HEK293 (cell line): ENCODE results near the gene NSL1.
A peak's percentile ranks its signal among the peaks of the same experiment; 100 is the strongest.

Experiments
- CTCF ChIA-PET: fragments of 350-600 bp; formaldehyde crosslinking; extraction: SDS; loops from one replicate; lab custom pipeline; 2021; ENCODE audit warnings: antibody characterized with exemption; lab: Yijun Ruan, JAX
- POLR2A ChIA-PET: fragments of 300-600 bp; formaldehyde crosslinking; extraction: SDS; loops from one replicate; lab custom pipeline; 2020; ENCODE audit warnings: antibody characterized with exemption, inconsistent platforms; lab: Yijun Ruan, JAX
- H3K27ac ChIP-seq: fragments of 200-500 bp; sonication (Bioruptor generic); 2 replicates; pipeline ENCODE4 v1.5.1; 2014; ENCODE audit warnings: low read depth, low read length, control low read depth, inconsistent platforms; ENCODE audit errors: extremely low read depth
- H3K36me3 ChIP-seq, 2 experiments: fragments of 200-500 bp in 1 of 2; sonication (Bioruptor generic) in 1 of 2; 1 replicate in 1 of 2; 2 replicates in 1 of 2; pipeline ENCODE4 v1.5.1; 2014 to 2017; ENCODE audit warnings: inconsistent platforms in 2 of 2, low read length in 2 of 2; ENCODE audit not compliant: control insufficient read depth in 2 of 2, insufficient read depth in 1 of 2
- H3K4me1 ChIP-seq: fragments of 200-500 bp; sonication (Bioruptor generic); 2 replicates; pipeline ENCODE4 v1.5.1; 2014; ENCODE audit warnings: mild to moderate bottlenecking, low read length, inconsistent platforms; ENCODE audit not compliant: control insufficient read depth, insufficient read depth
- H3K4me3 ChIP-seq: 2 replicates; pipeline ENCODE4 v1.5.1; 2011; ENCODE audit warnings: low read depth, mild to moderate bottlenecking, control low read depth, low read length, moderate library complexity
- H3K9me3 ChIP-seq: fragments of 200-500 bp; sonication (Bioruptor generic); 2 replicates; pipeline ENCODE4 v1.5.1; 2014; ENCODE audit warnings: low read depth, low read length, inconsistent platforms; ENCODE audit not compliant: control insufficient read depth, insufficient read depth
- FEZF1 ChIP-seq: fragments of 450-650 bp; formaldehyde crosslinking; IDR thresholded peaks from 2 replicates; pipeline ENCODE4 v1.5.1; 2016; ENCODE audit warnings: missing biosample characterization, missing genetic modification characterization
- HOXA7 ChIP-seq: sonication (generic); formaldehyde crosslinking; IDR thresholded peaks from 2 replicates; pipeline ENCODE4 v1.8.1; 2022; ENCODE audit warnings: missing genetic modification reagents, borderline replicate concordance
- MEIS1 ChIP-seq: sonication (generic); formaldehyde crosslinking; IDR thresholded peaks from 2 replicates; pipeline ENCODE4 v1.8.1; 2022; ENCODE audit warnings: missing genetic modification reagents, mild to moderate bottlenecking, borderline replicate concordance
- MZF1 ChIP-seq: fragments of 450-650 bp; formaldehyde crosslinking; IDR thresholded peaks from 2 replicates; pipeline ENCODE4 v1.5.1; 2017; ENCODE audit warnings: missing biosample characterization, missing genetic modification characterization, borderline replicate concordance
- PRDM1 ChIP-seq: fragments of 450-650 bp; formaldehyde crosslinking; IDR thresholded peaks from 2 replicates; pipeline ENCODE4; 2016; ENCODE audit warnings: missing biosample characterization, missing genetic modification characterization
- SETDB1 ChIP-seq: IDR thresholded peaks from one replicate; pipeline ENCODE4 v1.6.1; 2017; ENCODE audit warnings: mild to moderate bottlenecking, low read length, moderate library complexity, mixed read lengths; ENCODE audit not compliant: insufficient read length
- WT1 ChIP-seq: fragments of 450-650 bp; formaldehyde crosslinking; IDR thresholded peaks from 2 replicates; pipeline ENCODE4 v1.5.1; 2016; ENCODE audit warnings: missing biosample characterization, missing genetic modification characterization
- ZBTB49 ChIP-seq: fragments of 450-650 bp; formaldehyde crosslinking; IDR thresholded peaks from 2 replicates; pipeline ENCODE4 v1.5.1; 2016; ENCODE audit warnings: missing biosample characterization, missing genetic modification characterization, low read depth
- ZFP69B ChIP-seq: fragments of 450-650 bp; formaldehyde crosslinking; IDR thresholded peaks from 2 replicates; pipeline ENCODE4 v1.5.1; 2016; ENCODE audit warnings: missing biosample characterization, missing genetic modification characterization
- ZNF132 ChIP-seq: fragments of 450-650 bp; formaldehyde crosslinking; IDR thresholded peaks from 2 replicates; pipeline ENCODE4 v1.5.1; 2017; ENCODE audit warnings: missing biosample characterization, missing genetic modification characterization, borderline replicate concordance
- ZNF146 ChIP-seq: fragments of 450-650 bp; formaldehyde crosslinking; IDR thresholded peaks from 2 replicates; pipeline ENCODE4 v1.5.1; 2016; ENCODE audit warnings: missing biosample characterization, missing genetic modification characterization
- ZNF202 ChIP-seq: fragments of 450-650 bp; formaldehyde crosslinking; IDR thresholded peaks from 2 replicates; pipeline ENCODE4 v1.5.1; 2016; ENCODE audit warnings: missing biosample characterization, missing genetic modification characterization, borderline replicate concordance
- ZNF214 ChIP-seq: fragments of 450-650 bp; formaldehyde crosslinking; IDR thresholded peaks from 2 replicates; pipeline ENCODE4 v1.5.1; 2017; ENCODE audit warnings: missing biosample characterization, mild to moderate bottlenecking, missing genetic modification characterization, borderline replicate concordance
- ZNF394 ChIP-seq: fragments of 450-650 bp; formaldehyde crosslinking; IDR thresholded peaks from 2 replicates; pipeline ENCODE4 v1.5.1; 2016; ENCODE audit warnings: missing biosample characterization, missing genetic modification characterization, mild to moderate bottlenecking, moderate library complexity, borderline replicate concordance
- ZNF521 ChIP-seq: fragments of 450-650 bp; formaldehyde crosslinking; IDR thresholded peaks from 2 replicates; pipeline ENCODE4 v1.5.1; 2017; ENCODE audit warnings: missing biosample characterization, mild to moderate bottlenecking, missing genetic modification characterization
- ZNF600 ChIP-seq: fragments of 450-650 bp; formaldehyde crosslinking; IDR thresholded peaks from 2 replicates; pipeline ENCODE4 v1.5.1; 2016; ENCODE audit warnings: missing biosample characterization, missing genetic modification characterization
- ZNF624 ChIP-seq: fragments of 450-650 bp; formaldehyde crosslinking; IDR thresholded peaks from 2 replicates; pipeline ENCODE4 v1.5.1; 2017; ENCODE audit warnings: missing biosample characterization, missing genetic modification characterization
- ZNF629 ChIP-seq: fragments of 450-650 bp; formaldehyde crosslinking; IDR thresholded peaks from 2 replicates; pipeline ENCODE4 v1.5.1; 2017; ENCODE audit warnings: missing biosample characterization, missing genetic modification characterization
- ZNF670 ChIP-seq: fragments of 450-650 bp; formaldehyde crosslinking; IDR thresholded peaks from 2 replicates; pipeline ENCODE4 v1.5.1; 2016; ENCODE audit warnings: missing biosample characterization, missing genetic modification characterization, low read depth
- ZNF707 ChIP-seq: fragments of 450-650 bp; formaldehyde crosslinking; IDR thresholded peaks from 2 replicates; pipeline ENCODE4 v1.5.1; 2016; ENCODE audit warnings: missing biosample characterization, missing genetic modification characterization
- TF ChIP-seq, protein P1 (sequence below): fragments of 450-650 bp; formaldehyde crosslinking; IDR thresholded peaks from 2 replicates; pipeline ENCODE4 v1.5.0; 2017; ENCODE audit warnings: missing biosample characterization, missing genetic modification characterization, borderline replicate concordance
- TF ChIP-seq, protein P2 (sequence below): fragments of 450-650 bp; IDR thresholded peaks from 2 replicates; pipeline ENCODE4 v1.5.1; 2018; ENCODE audit warnings: missing biosample characterization, mild to moderate bottlenecking, missing genetic modification characterization
- TF ChIP-seq, protein P3 (sequence below): fragments of 450-650 bp; formaldehyde crosslinking; IDR thresholded peaks from 2 replicates; pipeline ENCODE4 v1.5.1; 2016; ENCODE audit warnings: missing biosample characterization, missing genetic modification characterization
- TF ChIP-seq, protein P4 (sequence below): fragments of 450-650 bp; formaldehyde crosslinking; IDR thresholded peaks from 2 replicates; pipeline ENCODE4 v1.5.1; 2016; ENCODE audit warnings: missing biosample characterization, missing genetic modification characterization
- TF ChIP-seq, protein P5 (sequence below): fragments of 450-650 bp; formaldehyde crosslinking; IDR thresholded peaks from 2 replicates; pipeline ENCODE4 v1.5.1; 2016; ENCODE audit warnings: missing biosample characterization, missing genetic modification characterization

Gene NSL1

GRCh38 chr1:212702672-212703071 is 88.9 kb downstream of the NSL1 start:
- CTCF ChIA-PET, result no interaction called here
- no peaks in the 10 kb centered on the region for H3K9me3 ChIP-seq
- H3K4me1 ChIP-seq, result peaks cover 8% of the 10 kb centered on the region
- H3K4me3 ChIP-seq, result no peak overlapping the region
- POLR2A ChIA-PET, result no interaction called here
- H3K36me3 ChIP-seq, result no peaks in the 10 kb centered on the region
- no peak overlapping the region for H3K27ac ChIP-seq
- no peak for TF ChIP-seq ZNF707 (tag by site-specific recombination)
- no peak for TF ChIP-seq ZNF202 (tag by site-specific recombination)
- TF ChIP-seq, protein P1, sequence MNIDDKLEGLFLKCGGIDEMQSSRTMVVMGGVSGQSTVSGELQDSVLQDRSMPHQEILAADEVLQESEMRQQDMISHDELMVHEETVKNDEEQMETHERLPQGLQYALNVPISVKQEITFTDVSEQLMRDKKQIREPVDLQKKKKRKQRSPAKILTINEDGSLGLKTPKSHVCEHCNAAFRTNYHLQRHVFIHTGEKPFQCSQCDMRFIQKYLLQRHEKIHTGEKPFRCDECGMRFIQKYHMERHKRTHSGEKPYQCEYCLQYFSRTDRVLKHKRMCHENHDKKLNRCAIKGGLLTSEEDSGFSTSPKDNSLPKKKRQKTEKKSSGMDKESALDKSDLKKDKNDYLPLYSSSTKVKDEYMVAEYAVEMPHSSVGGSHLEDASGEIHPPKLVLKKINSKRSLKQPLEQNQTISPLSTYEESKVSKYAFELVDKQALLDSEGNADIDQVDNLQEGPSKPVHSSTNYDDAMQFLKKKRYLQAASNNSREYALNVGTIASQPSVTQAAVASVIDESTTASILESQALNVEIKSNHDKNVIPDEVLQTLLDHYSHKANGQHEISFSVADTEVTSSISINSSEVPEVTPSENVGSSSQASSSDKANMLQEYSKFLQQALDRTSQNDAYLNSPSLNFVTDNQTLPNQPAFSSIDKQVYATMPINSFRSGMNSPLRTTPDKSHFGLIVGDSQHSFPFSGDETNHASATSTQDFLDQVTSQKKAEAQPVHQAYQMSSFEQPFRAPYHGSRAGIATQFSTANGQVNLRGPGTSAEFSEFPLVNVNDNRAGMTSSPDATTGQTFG (tag by site-specific recombination), result no peak
- TF ChIP-seq, protein P2, sequence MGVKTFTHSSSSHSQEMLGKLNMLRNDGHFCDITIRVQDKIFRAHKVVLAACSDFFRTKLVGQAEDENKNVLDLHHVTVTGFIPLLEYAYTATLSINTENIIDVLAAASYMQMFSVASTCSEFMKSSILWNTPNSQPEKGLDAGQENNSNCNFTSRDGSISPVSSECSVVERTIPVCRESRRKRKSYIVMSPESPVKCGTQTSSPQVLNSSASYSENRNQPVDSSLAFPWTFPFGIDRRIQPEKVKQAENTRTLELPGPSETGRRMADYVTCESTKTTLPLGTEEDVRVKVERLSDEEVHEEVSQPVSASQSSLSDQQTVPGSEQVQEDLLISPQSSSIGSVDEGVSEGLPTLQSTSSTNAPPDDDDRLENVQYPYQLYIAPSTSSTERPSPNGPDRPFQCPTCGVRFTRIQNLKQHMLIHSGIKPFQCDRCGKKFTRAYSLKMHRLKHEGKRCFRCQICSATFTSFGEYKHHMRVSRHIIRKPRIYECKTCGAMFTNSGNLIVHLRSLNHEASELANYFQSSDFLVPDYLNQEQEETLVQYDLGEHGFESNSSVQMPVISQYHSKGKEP (tag by site-specific recombination), result 0 out of 2 replicates have a peak, but pooled peaks have one; percentile 9
- no peak for TF ChIP-seq ZNF670
- no peak for TF ChIP-seq PRDM1 (tag by site-specific recombination)
- no peak for TF ChIP-seq ZNF600 (tag by site-specific recombination)
- TF ChIP-seq ZNF394, result peak; percentile 62; the same call in 1 of the 2 replicates
- no peak for TF ChIP-seq MEIS1 (CRISPR knock-in tag)
- TF ChIP-seq WT1 (tag by site-specific recombination), result no peak
- TF ChIP-seq ZNF214 (tag by site-specific recombination), result no peak
- TF ChIP-seq MZF1 (tag by site-specific recombination), result no peak
- TF ChIP-seq, protein P3, sequence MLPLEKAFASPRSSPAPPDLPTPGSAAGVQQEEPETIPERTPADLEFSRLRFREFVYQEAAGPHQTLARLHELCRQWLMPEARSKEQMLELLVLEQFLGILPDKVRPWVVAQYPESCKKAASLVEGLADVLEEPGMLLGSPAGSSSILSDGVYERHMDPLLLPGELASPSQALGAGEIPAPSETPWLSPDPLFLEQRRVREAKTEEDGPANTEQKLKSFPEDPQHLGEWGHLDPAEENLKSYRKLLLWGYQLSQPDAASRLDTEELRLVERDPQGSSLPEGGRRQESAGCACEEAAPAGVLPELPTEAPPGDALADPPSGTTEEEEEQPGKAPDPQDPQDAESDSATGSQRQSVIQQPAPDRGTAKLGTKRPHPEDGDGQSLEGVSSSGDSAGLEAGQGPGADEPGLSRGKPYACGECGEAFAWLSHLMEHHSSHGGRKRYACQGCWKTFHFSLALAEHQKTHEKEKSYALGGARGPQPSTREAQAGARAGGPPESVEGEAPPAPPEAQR (tag by site-specific recombination), result no peak
- TF ChIP-seq ZFP69B (tag by site-specific recombination), result no peak

- H3K4me3 ChIP-seq, result no peak overlapping the region
- H3K9me3 ChIP-seq, result no peaks in the 10 kb centered on the region
- ChIA-PET POLR2A (interaction anchor here (1.4 to 2.1 kb wide), 3 partner anchors 37 to 93 kb away, joined by 3 to 14 read pairs (median 7); partner anchors contain the start of genes ATF3, NSL1 and TATDN3), CTCF (interaction anchor here (0.7 to 2.1 kb wide), 10 partner anchors 17 to 293 kb away, joined by 3 to 15 read pairs (median 4); no protein-coding TSS in a partner anchor)
- no peak overlapping the region for H3K27ac ChIP-seq
- no peaks in the 10 kb centered on the region for H3K36me3 ChIP-seq
- H3K4me1 ChIP-seq, result peaks cover 8% of the 10 kb centered on the region
- TF ChIP-seq ZNF624 (tag by site-specific recombination), result no peak
- TF ChIP-seq, protein P4, sequence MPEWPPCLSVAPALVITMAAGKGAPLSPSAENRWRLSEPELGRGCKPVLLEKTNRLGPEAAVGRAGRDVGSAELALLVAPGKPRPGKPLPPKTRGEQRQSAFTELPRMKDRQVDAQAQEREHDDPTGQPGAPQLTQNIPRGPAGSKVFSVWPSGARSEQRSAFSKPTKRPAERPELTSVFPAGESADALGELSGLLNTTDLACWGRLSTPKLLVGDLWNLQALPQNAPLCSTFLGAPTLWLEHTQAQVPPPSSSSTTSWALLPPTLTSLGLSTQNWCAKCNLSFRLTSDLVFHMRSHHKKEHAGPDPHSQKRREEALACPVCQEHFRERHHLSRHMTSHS (tag by site-specific recombination), result 0 out of 2 replicates have a peak, but pooled peaks have one; percentile 36
- TF ChIP-seq HOXA7, result no peak
- TF ChIP-seq, protein P5, sequence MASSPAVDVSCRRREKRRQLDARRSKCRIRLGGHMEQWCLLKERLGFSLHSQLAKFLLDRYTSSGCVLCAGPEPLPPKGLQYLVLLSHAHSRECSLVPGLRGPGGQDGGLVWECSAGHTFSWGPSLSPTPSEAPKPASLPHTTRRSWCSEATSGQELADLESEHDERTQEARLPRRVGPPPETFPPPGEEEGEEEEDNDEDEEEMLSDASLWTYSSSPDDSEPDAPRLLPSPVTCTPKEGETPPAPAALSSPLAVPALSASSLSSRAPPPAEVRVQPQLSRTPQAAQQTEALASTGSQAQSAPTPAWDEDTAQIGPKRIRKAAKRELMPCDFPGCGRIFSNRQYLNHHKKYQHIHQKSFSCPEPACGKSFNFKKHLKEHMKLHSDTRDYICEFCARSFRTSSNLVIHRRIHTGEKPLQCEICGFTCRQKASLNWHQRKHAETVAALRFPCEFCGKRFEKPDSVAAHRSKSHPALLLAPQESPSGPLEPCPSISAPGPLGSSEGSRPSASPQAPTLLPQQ (tag by site-specific recombination), result 0 out of 2 replicates have a peak, but pooled peaks have one; percentile 42
- TF ChIP-seq ZNF629 (tag by site-specific recombination), result 0 out of 2 replicates have a peak, but pooled peaks have one; percentile 13
- no peak for TF ChIP-seq ZBTB49 (tag by site-specific recombination)
- peak; percentile 69 for TF ChIP-seq FEZF1 (tag by site-specific recombination)
- TF ChIP-seq ZNF521, result no peak
- no peak for TF ChIP-seq ZNF132 (tag by site-specific recombination)
- no peak for TF ChIP-seq SETDB1
- TF ChIP-seq ZNF146 (tag by site-specific recombination), result peak; percentile 44; the same call in 1 of the 2 replicates
- TF ChIP-seq ZNF707 (tag by site-specific recombination), result no peak
Measured at GRCh38 chr1:212701910-212702309, 89.7 kb downstream of the NSL1 start.
